Hepatocyte (in vitro differentiated cells): ENCODE data around the gene MED12. TPM values are rescaled to one million over a fixed set of nuclear protein-coding genes. Genes with fewer than 3 reads are reported as not detected.

Experiments used
- DNase-seq: peaks from one replicate; pipeline ENCODE4 v3.0.0-alpha.2; 2016; ENCODE audit warnings: low spot score
- H2AFZ ChIP-seq: fragments of 200-600 bp; sonication (generic); 2 replicates; pipeline ENCODE4 v1.6.0; 2016; ENCODE audit warnings: antibody characterized with exemption, mild to moderate bottlenecking
- H3K27ac ChIP-seq: fragments of 200-600 bp; sonication (generic); 2 replicates; pipeline ENCODE4 v1.5.1; 2016; ENCODE audit warnings: mild to moderate bottlenecking
- H3K27me3 ChIP-seq: fragments of 200-600 bp; sonication (generic); 2 replicates; pipeline ENCODE4 v1.6.1; 2016
- H3K36me3 ChIP-seq: fragments of 200-600 bp; sonication (generic); replicated peaks from 2 replicates; pipeline ENCODE4 v1.5.1; 2016; ENCODE audit warnings: low read depth; ENCODE audit not compliant: insufficient read depth
- H3K4me1 ChIP-seq: fragments of 200-600 bp; sonication (generic); 2 replicates; pipeline ENCODE4 v1.5.1; 2016; ENCODE audit warnings: mild to moderate bottlenecking, moderate library complexity; ENCODE audit not compliant: insufficient read depth
- H3K4me2 ChIP-seq: fragments of 200-600 bp; sonication (generic); 2 replicates; pipeline ENCODE4 v1.6.0; 2016
- H3K4me3 ChIP-seq: fragments of 200-600 bp; sonication (generic); 2 replicates; pipeline ENCODE4 v1.5.1; 2016; ENCODE audit warnings: mild to moderate bottlenecking
- H3K79me2 ChIP-seq: fragments of 200-600 bp; sonication (generic); 2 replicates; pipeline ENCODE4 v1.6.0; 2017; ENCODE audit warnings: mild to moderate bottlenecking
- H3K9me2 ChIP-seq: fragments of 200-600 bp; sonication (generic); replicated peaks from 2 replicates; pipeline ENCODE4 v1.6.0; 2017; ENCODE audit warnings: mild to moderate bottlenecking; ENCODE audit not compliant: insufficient read depth
- H3K9me3 ChIP-seq: fragments of 200-600 bp; sonication (generic); 2 replicates; pipeline ENCODE4 v1.5.1; 2016; ENCODE audit warnings: low read depth, mild to moderate bottlenecking
- H4K20me1 ChIP-seq: fragments of 200-600 bp; sonication (generic); 2 replicates; pipeline ENCODE4 v1.6.0; 2016; ENCODE audit warnings: mild to moderate bottlenecking; ENCODE audit not compliant: insufficient read depth, poor library complexity, severe bottlenecking
- CTCF ChIP-seq: fragments of 200-600 bp; sonication (generic); IDR thresholded peaks from 2 replicates; pipeline ENCODE4 v1.5.1; 2016; ENCODE audit warnings: antibody characterized with exemption, mild to moderate bottlenecking; ENCODE audit not compliant: poor library complexity
- EZH2 ChIP-seq: fragments of 200-600 bp; sonication (generic); IDR thresholded peaks from 2 replicates; pipeline ENCODE4 v1.6.1; 2016; ENCODE audit warnings: antibody characterized with exemption, mild to moderate bottlenecking, borderline replicate concordance
- EZH2phosphoT487 ChIP-seq: fragments of 200-600 bp; sonication (generic); IDR thresholded peaks from one replicate; pipeline ENCODE4 v1.6.1; 2018; ENCODE audit warnings: antibody characterized with exemption, mild to moderate bottlenecking, low read depth, moderate library complexity; ENCODE audit not compliant: unreplicated experiment, severe bottlenecking
- WGBS: methylation state at CpG from one replicate; pipeline ENCODE4 v1.1.6; 2016; ENCODE audit warnings: low lambda C conversion rate; ENCODE audit errors: missing lambda C conversion rate; 5-methylcytosine and 5-hydroxymethylcytosine counted together
- polyA plus RNA-seq: library from polyadenylated mRNA; unstranded; fragments of >200 nt; fragmentation: Nextera tagmentation; extraction: Ambion mirVana; gene quantifications from 2 replicates; pipeline ENCODE4 v1.2.1, GENCODE V29; 2016
- total RNA-seq: library from RNA; depleted of rRNA; stranded (reverse); fragments of >200 nt; gene quantifications from 2 replicates; pipeline ENCODE4 v1.2.3, GENCODE V29; 2014

MED12 gene
- total RNA-seq (24.9 and 32.7 TPM in 2 replicates), polyA plus RNA-seq (12.9 and 15.7 TPM in 2 replicates)

GRCh38 chrX:71118032-71118984 is at the start of gene MED12:
Gene MED12 (plus strand): TSS chrX:71118596. CDS start chrX:71118755, 159 bp downstream.
- peak within 1 kb of the TSS; percentile 66 for H3K4me3 ChIP-seq
- 34% methylated on average over 21 of the region's 56 CpGs for WGBS
- H3K79me2 ChIP-seq = peaks cover 8% of the 10 kb centered on the region
- peak within 1 kb of the TSS; percentile 76 for H3K4me2 ChIP-seq
- TF ChIP-seq EZH2phosphoT487 = no peak
- no peak for TF ChIP-seq EZH2
- TF ChIP-seq CTCF = no peak
- DNase-seq = peak; percentile 88
- H2AFZ ChIP-seq = peak within 1 kb of the TSS; percentile 87
- no peaks in the 10 kb centered on the region for H3K27me3 ChIP-seq
- H3K27ac ChIP-seq = peak within 1 kb of the TSS; percentile 93
- no peaks in the 10 kb centered on the region for H4K20me1 ChIP-seq
- H3K9me2 ChIP-seq = no peaks in the 10 kb centered on the region
- no peaks in the 10 kb centered on the region for H3K9me3 ChIP-seq
- no peaks in the 10 kb centered on the region for H3K36me3 ChIP-seq
- no peaks in the 10 kb centered on the region for H3K4me1 ChIP-seq

- Histone ChIP-seq H3K4me1 (peaks cover 5% of the 10 kb centered on the region), H2AFZ (no peak overlapping the region), H4K20me1 (no peaks in the 10 kb centered on the region), H3K9me3 (no peaks in the 10 kb centered on the region), H3K4me2 (no peak overlapping the region), H3K9me2 (no peaks in the 10 kb centered on the region), H3K27me3 (no peaks in the 10 kb centered on the region), H3K4me3 (no peak overlapping the region), H3K27ac (no peak overlapping the region), H3K36me3 (no peaks in the 10 kb centered on the region), H3K79me2 (peaks cover 15% of the 10 kb centered on the region)
- no peak for DNase-seq
- 55% methylated on average over 5 of the region's 5 CpGs for WGBS
- TF ChIP-seq EZH2phosphoT487 (no peak), CTCF (no peak), EZH2 (no peak)
Observed at GRCh38 chrX:71070531-71070930, 47.9 kb upstream of the MED12 start.

- H3K9me2 ChIP-seq = no peaks in the 10 kb centered on the region
- no peak for DNase-seq
- TF ChIP-seq CTCF (no peak), EZH2phosphoT487 (no peak), EZH2 (no peak)
- H3K4me3 ChIP-seq = no peak overlapping the region
- 39% methylated on average over 3 of the region's 3 CpGs for WGBS
- no peaks in the 10 kb centered on the region for H3K36me3 ChIP-seq
- H2AFZ ChIP-seq = no peak overlapping the region
- H3K79me2 ChIP-seq = no peaks in the 10 kb centered on the region
- no peaks in the 10 kb centered on the region for H3K9me3 ChIP-seq
- no peaks in the 10 kb centered on the region for H4K20me1 ChIP-seq
- no peaks in the 10 kb centered on the region for H3K27me3 ChIP-seq
- H3K27ac ChIP-seq = peak overlapping the region; percentile 8
- no peak overlapping the region for H3K4me2 ChIP-seq
- no peaks in the 10 kb centered on the region for H3K4me1 ChIP-seq
Observed at GRCh38 chrX:71081330-71082123, 36.9 kb upstream of the MED12 start.
